ENCODE measurements around the gene NUP133. TPM values are rescaled to one million over a fixed set of nuclear protein-coding genes. Genes with fewer than 3 reads are reported as not detected.

The NUP133 gene
- total RNA-seq, 2 donors from 2014 or later: 13.5 to 16.3 TPM

GRCh38 chr1:229430761-229431283 lies 77.3 kb downstream of the NUP133 start:
- H3K27ac ChIP-seq: no peak overlapping the region
- TF ChIP-seq CTCF (IDR thresholded peaks at IDR 0.05): peak in 1 of 7 experiments; percentile 14
- no peak for TF ChIP-seq POLR2A (IDR thresholded peaks at IDR 0.05)
- H3K36me3 ChIP-seq (replicated peaks in 1 of 2; ENCODE audit: insufficient read depth in 1 of 2, low read depth in 2 of 2): no peaks in the 10 kb centered on the region
- intact Hi-C loops (cut with DNase I): no loop called here
- ATAC-seq (no peak), DNase-seq (peak; percentile 28 to 59 (median 50))
- peaks cover 6 to 46% of the 10 kb centered on the region in 2 donors for H3K27me3 ChIP-seq
- H3K9me3 ChIP-seq: no peaks in the 10 kb centered on the region
- H3K4me1 ChIP-seq: peaks cover 21% of the 10 kb centered on the region
- H3K4me3 ChIP-seq: no peak overlapping the region
- 6 to 8% methylated on average over 16 of the region's 16 CpGs for WGBS, 2 donors

- H3K36me3 ChIP-seq (replicated peaks in 1 of 2; ENCODE audit: insufficient read depth in 1 of 2, low read depth in 2 of 2): no peaks in the 10 kb centered on the region
- TF ChIP-seq CTCF (IDR thresholded peaks at IDR 0.05) (no peak), POLR2A (IDR thresholded peaks at IDR 0.05) (no peak)
- ATAC-seq (no peak), DNase-seq (no peak)
- intact Hi-C loops (cut with DNase I): no loop called here
- 63 to 67% methylated on average over 3 of the region's 3 CpGs for WGBS, 2 donors
- no peaks in the 10 kb centered on the region for H3K9me3 ChIP-seq
- H3K27me3 ChIP-seq: peaks cover 6 to 35% of the 10 kb centered on the region in 2 donors
- no peak overlapping the region for H3K27ac ChIP-seq
- H3K4me3 ChIP-seq: no peak overlapping the region
- peaks cover 21% of the 10 kb centered on the region for H3K4me1 ChIP-seq
These were observed 79.9 kb downstream of the NUP133 start for GRCh38 chr1:229428256-229428655.

GRCh38 chr1:229427572-229427971 lies 80.6 kb downstream of the NUP133 start:
- 75 to 77% methylated on average over 3 of the region's 3 CpGs for WGBS, 2 donors
- H3K9me3 ChIP-seq: no peaks in the 10 kb centered on the region
- no peak for DNase-seq
- H3K4me1 ChIP-seq: peaks cover 17% of the 10 kb centered on the region
- H3K4me3 ChIP-seq: no peak overlapping the region
- ATAC-seq: no peak
- no peak overlapping the region for H3K27ac ChIP-seq
- intact Hi-C loops (cut with DNase I): no loop called here
- no peak for TF ChIP-seq CTCF (IDR thresholded peaks at IDR 0.05)
- no peak for TF ChIP-seq POLR2A (IDR thresholded peaks at IDR 0.05)
- H3K36me3 ChIP-seq (replicated peaks in 1 of 2; ENCODE audit: insufficient read depth in 1 of 2, low read depth in 2 of 2): no peaks in the 10 kb centered on the region
- peaks cover 6 to 29% of the 10 kb centered on the region in 2 donors for H3K27me3 ChIP-seq

GRCh38 chr1:229425564-229426159 lies 82.5 kb downstream of the NUP133 start:
- no peaks in the 10 kb centered on the region for H3K36me3 ChIP-seq (replicated peaks in 1 of 2; ENCODE audit: insufficient read depth in 1 of 2, low read depth in 2 of 2)
- intact Hi-C loops (cut with DNase I): no loop called here
- 50 to 61% methylated on average over 2 of the region's 2 CpGs for WGBS, 2 donors
- peaks cover 0 to 12% of the 10 kb centered on the region in 2 donors for H3K27me3 ChIP-seq
- H3K4me1 ChIP-seq: peaks cover under 1% of the 10 kb centered on the region
- no peaks in the 10 kb centered on the region for H3K9me3 ChIP-seq
- H3K4me3 ChIP-seq: no peak overlapping the region
- no peak overlapping the region for H3K27ac ChIP-seq
- DNase-seq (no peak), ATAC-seq (no peak)
- TF ChIP-seq POLR2A (IDR thresholded peaks at IDR 0.05) (no peak), CTCF (IDR thresholded peaks at IDR 0.05) (no peak)

- 63 to 64% methylated on average over 7 of the region's 7 CpGs for WGBS, 2 donors
- H3K36me3 ChIP-seq (replicated peaks in 1 of 2; ENCODE audit: insufficient read depth in 1 of 2, low read depth in 2 of 2): no peaks in the 10 kb centered on the region
- TF ChIP-seq CTCF (IDR thresholded peaks at IDR 0.05): no peak
- no peak for TF ChIP-seq POLR2A (IDR thresholded peaks at IDR 0.05)
- no peak overlapping the region for H3K27ac ChIP-seq
- intact Hi-C loops (cut with DNase I): no loop called here
- no peak overlapping the region for H3K4me3 ChIP-seq
- DNase-seq (no peak), ATAC-seq (no peak)
- no peaks in the 10 kb centered on the region for H3K4me1 ChIP-seq
- H3K27me3 ChIP-seq: no peaks in the 10 kb centered on the region
- no peaks in the 10 kb centered on the region for H3K9me3 ChIP-seq
These were observed 87.4 kb downstream of the NUP133 start for GRCh38 chr1:229420765-229421164.
